HepG2 (cell line): ENCODE data around the gene HP1BP3. TPM values are rescaled to one million over a fixed set of nuclear protein-coding genes. Genes with fewer than 3 reads are reported as not detected.

ENCODE experiments used
- ATAC-seq: fragments of 200-7000 bp; cut with Tn5 transposase; 3 replicates; pipeline ENCODE4 v1.9.1; 2020; ENCODE audit warnings: mild to moderate bottlenecking, moderate library complexity
- BruUV-seq: library from RNA; stranded (reverse); fragments of 400-500 nt; replicated peaks from 2 replicates; lab custom pipeline; 2021; lab: Mats Ljungman, UMichigan
- CTCF ChIA-PET: fragments of 300-600 bp; formaldehyde crosslinking; extraction: SDS; loops from one replicate; lab custom pipeline; 2021; ENCODE audit warnings: low total read pairs, inconsistent platforms, low intra/inter-chr PET ratio; lab: Yijun Ruan, JAX
- POLR2A ChIA-PET: fragments of 350-600 bp; sonication (Branson Sonifier 250); formaldehyde crosslinking; loops from one replicate; lab custom pipeline; 2020; ENCODE audit warnings: antibody characterized with exemption, inconsistent platforms; lab: Yijun Ruan, JAX
- DNase-seq: peaks from one replicate; pipeline ENCODE4 v3.0.0-alpha.2; 2015; ENCODE audit warnings: low spot score
- FAIRE-seq: peaks from 3 replicates; lab custom pipeline; 2011; peaks lifted over from hg19 to GRCh38; lab: Jason Lieb, UNC
- H2AFZ ChIP-seq: one replicate; pipeline ENCODE4 v1.6.1; 2011; ENCODE audit warnings: low read length, inconsistent platforms
- H3K27ac ChIP-seq: fragments of 300-600 bp; 3 replicates; pipeline ENCODE4 v1.8.0; 2011; ENCODE audit warnings: mixed run types, mild to moderate bottlenecking, mixed read lengths, low read length, inconsistent platforms; ENCODE audit not compliant: insufficient read depth; ENCODE audit errors: extremely low read length
- H3K27me3 ChIP-seq, 2 experiments: fragments of 200-600 bp in 1 of 2; 2 replicates in 1 of 2; 3 replicates in 1 of 2; pipeline versions ENCODE4 v1.6.0 to v1.8.0; 2011; ENCODE audit warnings: low read length in 2 of 2, mild to moderate bottlenecking in 2 of 2, moderate library complexity in 2 of 2, inconsistent platforms in 1 of 2; ENCODE audit not compliant: insufficient read depth in 2 of 2, control insufficient read depth in 1 of 2
- H3K36me3 ChIP-seq, 2 experiments: fragments of 200-600 bp in 1 of 2; replicated peaks in 1 of 2; 2 replicates in 1 of 2; 3 replicates in 1 of 2; pipeline versions ENCODE4 v1.5.1 to v1.8.0; 2011; ENCODE audit warnings: low read length in 2 of 2, inconsistent platforms in 1 of 2; ENCODE audit not compliant: insufficient read depth in 2 of 2, control insufficient read depth in 1 of 2
- H3K4me1 ChIP-seq: 2 replicates; pipeline ENCODE4 v1.5.1; 2012; ENCODE audit warnings: low read length, inconsistent platforms; ENCODE audit not compliant: insufficient read depth
- H3K4me2 ChIP-seq: 2 replicates; pipeline ENCODE4 v1.6.0; 2011; ENCODE audit warnings: low read depth, low read length, inconsistent platforms
- H3K4me3 ChIP-seq, 3 experiments: fragments of 200-600 bp in 1 of 3; sonication (generic), shearing (Covaris generic) in 1 of 3; replicated peaks in 1 of 3; 2 replicates each; pipeline ENCODE4 v1.5.1; 2011 to 2016; ENCODE audit warnings: low read length in 3 of 3, inconsistent platforms in 2 of 3, low read depth in 2 of 3, mild to moderate bottlenecking in 2 of 3, control low read depth in 1 of 3, mixed read lengths in 1 of 3; ENCODE audit not compliant: insufficient read depth in 1 of 3
- H3K79me2 ChIP-seq: one replicate; pipeline ENCODE4 v1.6.1; 2011; ENCODE audit warnings: low read length, inconsistent platforms; ENCODE audit not compliant: insufficient read depth
- H3K9ac ChIP-seq: 2 replicates; pipeline ENCODE4 v1.6.0; 2011; ENCODE audit warnings: mild to moderate bottlenecking, low read depth, low read length, inconsistent platforms; ENCODE audit not compliant: insufficient read depth
- H3K9me3 ChIP-seq: 2 replicates; pipeline ENCODE4 v1.5.1; 2012; ENCODE audit warnings: mild to moderate bottlenecking, low read length
- H4K20me1 ChIP-seq: 2 replicates; pipeline ENCODE4 v1.6.0; 2011; ENCODE audit warnings: inconsistent platforms, mild to moderate bottlenecking, low read length, moderate library complexity; ENCODE audit not compliant: insufficient read depth
- HNRNPK ChIP-seq: fragments of 200-400 bp; formaldehyde crosslinking; IDR thresholded peaks from 2 replicates; pipeline ENCODE4 v1.6.1; 2018; ENCODE audit warnings: low read length, low read depth, moderate library complexity, mild to moderate bottlenecking; ENCODE audit not compliant: poor library complexity, severe bottlenecking
- PCBP1 ChIP-seq: fragments of 200-400 bp; formaldehyde crosslinking; IDR thresholded peaks from 2 replicates; pipeline ENCODE4 v1.6.1; 2017; ENCODE audit warnings: mild to moderate bottlenecking, low read depth, low read length, borderline replicate concordance
- ZBTB8A ChIP-seq: sonication (generic); formaldehyde crosslinking; IDR thresholded peaks from 2 replicates; pipeline ENCODE4 v1.4.0; 2020; ENCODE audit warnings: mild to moderate bottlenecking, low read depth, missing genetic modification reagents, borderline replicate concordance
- ZNF121 ChIP-seq: sonication (generic); formaldehyde crosslinking; IDR thresholded peaks from 2 replicates; pipeline ENCODE4 v1.5.0; 2020; ENCODE audit warnings: mild to moderate bottlenecking, missing genetic modification reagents
- ZNF441 ChIP-seq: sonication (generic); formaldehyde crosslinking; IDR thresholded peaks from 2 replicates; pipeline ENCODE4 v1.7.0; 2021; ENCODE audit warnings: missing genetic modification reagents, borderline replicate concordance
- WGBS: methylation state at CpG from one replicate; pipeline ENCODE4 v1.1.6; 2017; ENCODE audit warnings: low lambda C conversion rate; 5-methylcytosine and 5-hydroxymethylcytosine counted together
- in situ Hi-C: cut with HindIII; loops from 2 replicates; pipeline ENCODE4 v1.10.0; 2017; ENCODE audit warnings: low pct_unique_long_range_greater_than_20kb; ENCODE audit not compliant: extremely low pct_ligation_motif_present
- intact Hi-C: fragments of 100-400 bp; cut with micrococcal nuclease; formaldehyde crosslinking; loops from one replicate; pipeline ENCODE4 v1.10.0; 2022; ENCODE audit not compliant: unreplicated experiment
- polyA plus RNA-seq, 8 experiments: library from polyadenylated mRNA; depleted of rRNA in 3 of 8; stranded (reverse) in 7 of 8; unstranded in 1 of 8; fragments of >200 nt; fragmentation: Illumina TruSeq in 4 of 8; extraction: Trizol in 4 of 8; gene quantifications; 2 replicates each; pipeline versions ENCODE4 v1.2.1 to v1.2.3, GENCODE V29; 2011 to 2016; ENCODE audit warnings: low read depth in 4 of 8, missing spikeins in 1 of 8, mixed read lengths in 1 of 8; ENCODE audit not compliant: insufficient read depth in 1 of 8
- total RNA-seq, 5 experiments: library from RNA; depleted of rRNA; stranded (reverse); fragments of >200 nt; fragmentation: Illumina TruSeq; extraction: Trizol; gene quantifications; 2 replicates each; pipeline ENCODE4 v1.2.3, GENCODE V29; 2016; ENCODE audit warnings: low read depth in 1 of 5

Gene HP1BP3
- total and polyA plus RNA-seq, 2 of the 13 experiments (the other 11 are each of a cell fraction or from before 2014, with no cell fraction given) = 98.5 to 137 TPM

- Histone ChIP-seq H3K79me2 (no peaks in the 10 kb centered on the region), H3K9me3 (no peaks in the 10 kb centered on the region), H3K27me3 (no peaks in the 10 kb centered on the region), H3K4me3 (no peak overlapping the region), H3K27ac (no peak overlapping the region), H2AFZ (no peak overlapping the region), H3K4me2 (no peak overlapping the region), H4K20me1 (no peaks in the 10 kb centered on the region), H3K4me1 (no peaks in the 10 kb centered on the region), H3K36me3 (peaks cover 3 to 24% of the 10 kb centered on the region in 2 experiments; a peak in 4 of 5 replicates), H3K9ac (no peak overlapping the region)
- 91% methylated on average over 2 of the region's 5 CpGs for WGBS
- no peak for TF ChIP-seq ZBTB8A (CRISPR knock-in tag)
- TF ChIP-seq ZNF441 (CRISPR knock-in tag) = no peak
- intact Hi-C loops = no loop called here
- FAIRE-seq (no peak), DNase-seq (no peak), ATAC-seq (peak; percentile 31; the same call in 1 of the 3 replicates)
- BruUV-seq = no TSS peak
- ChIA-PET POLR2A (no interaction called here), CTCF (no interaction called here)
- in situ Hi-C loops = no loop called here
Observed at GRCh38 chr1:20819818-20820217, 32.7 kb upstream of the HP1BP3 start.

DNA sequence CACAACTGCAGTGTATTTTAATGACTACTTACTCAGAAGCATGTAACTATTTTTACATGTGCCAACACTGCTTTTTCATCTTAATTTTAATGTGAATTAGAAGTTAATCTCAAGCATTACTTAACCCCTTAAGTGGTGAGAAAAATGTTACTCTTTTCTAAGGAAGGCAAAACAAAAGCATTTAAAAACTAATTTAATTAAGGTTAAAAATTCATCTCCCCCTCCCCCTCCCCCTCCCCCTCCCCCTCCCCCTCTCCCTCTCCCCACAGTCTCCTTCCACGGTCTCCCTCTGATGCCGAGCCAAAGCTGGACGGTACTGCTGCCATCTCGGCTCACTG lies 27.4 kb upstream of the HP1BP3 start:
- no peak for FAIRE-seq
- no peaks in the 10 kb centered on the region for H3K9me3 ChIP-seq
- no peak overlapping the region for H3K27ac ChIP-seq
- no peak overlapping the region for H2AFZ ChIP-seq
- H4K20me1 ChIP-seq = no peaks in the 10 kb centered on the region
- CTCF ChIA-PET = no interaction called here
- no peaks in the 10 kb centered on the region for H3K79me2 ChIP-seq
- no peak overlapping the region for H3K4me3 ChIP-seq
- no peak for ATAC-seq
- in situ Hi-C loops = no loop called here
- TF ChIP-seq HNRNPK (peak; percentile 98), ZNF121 (CRISPR knock-in tag) (no peak), PCBP1 (0 out of 2 replicates have a peak, but pooled peaks have one; percentile 80)
- TF ChIP-seq, all 625 proteins: peak for 2
- intact Hi-C loops = no loop called here
- Histone ChIP-seq H3K27me3 (no peaks in the 10 kb centered on the region), H3K4me1 (peaks cover 13% of the 10 kb centered on the region), H3K4me2 (0 out of 2 replicates have a peak overlapping the region, but pooled peaks have one; percentile 27), H3K9ac (no peak overlapping the region), H3K36me3 (peaks cover 2 to 12% of the 10 kb centered on the region in 2 experiments; a peak in 1 of 5 replicates)
- BruUV-seq = no TSS peak
- 85% methylated on average over 4 of the region's 4 CpGs for WGBS
- POLR2A ChIA-PET = no interaction called here
- no peak for DNase-seq
